A549 (cell line): ENCODE data around the gene FAM216A.

Source experiments
- CEBPB ChIP-seq, 2 experiments: fragments of >200 bp in 1 of 2; sonication (Bioruptor Twin) in 1 of 2; formaldehyde crosslinking in 1 of 2; IDR thresholded peaks; 2 replicates each; pipeline ENCODE4 v1.6.1; 2012 to 2016
- EP300 ChIP-seq, 2 experiments: fragments of >200 bp; sonication (Bioruptor Twin); formaldehyde crosslinking; IDR thresholded peaks; 2 replicates in 1 of 2; 3 replicates in 1 of 2; pipeline ENCODE4 v1.6.1; 2016 to 2017
- ESRRA ChIP-seq: fragments of 150-350 bp; IDR thresholded peaks from 2 replicates; pipeline ENCODE4 v1.6.1; 2014; ENCODE audit warnings: mild to moderate bottlenecking, low read length, borderline replicate concordance
- NR3C1 ChIP-seq: fragments of >200 bp; sonication (Bioruptor Twin); formaldehyde crosslinking; IDR thresholded peaks from 3 replicates; pipeline ENCODE4 v1.6.1; 2017
- RAD21 ChIP-seq, 2 experiments: fragments of >200 bp in 1 of 2; sonication (Bioruptor Twin) in 1 of 2; formaldehyde crosslinking in 1 of 2; IDR thresholded peaks in 1 of 2; conservative IDR thresholded peaks in 1 of 2; 2 replicates in 1 of 2; 3 replicates in 1 of 2; pipeline ENCODE4 v1.6.1; 2012 to 2018; ENCODE audit warnings: inconsistent platforms in 1 of 2
- REST ChIP-seq: fragments of 200-600 bp; sonication (generic); IDR thresholded peaks from 2 replicates; pipeline ENCODE4 v1.6.1; 2016; ENCODE audit warnings: antibody characterized with exemption, mild to moderate bottlenecking, moderate library complexity
- SREBF2 ChIP-seq: fragments of 450-650 bp; IDR thresholded peaks from 2 replicates; pipeline ENCODE4 v1.6.1; 2014; ENCODE audit warnings: mild to moderate bottlenecking, moderate library complexity
- TF ChIP-seq, protein P1 (sequence below): fragments of >200 bp; sonication (Bioruptor Twin); formaldehyde crosslinking; IDR thresholded peaks from 3 replicates; pipeline ENCODE4 v1.5.1; 2016

DNA sequence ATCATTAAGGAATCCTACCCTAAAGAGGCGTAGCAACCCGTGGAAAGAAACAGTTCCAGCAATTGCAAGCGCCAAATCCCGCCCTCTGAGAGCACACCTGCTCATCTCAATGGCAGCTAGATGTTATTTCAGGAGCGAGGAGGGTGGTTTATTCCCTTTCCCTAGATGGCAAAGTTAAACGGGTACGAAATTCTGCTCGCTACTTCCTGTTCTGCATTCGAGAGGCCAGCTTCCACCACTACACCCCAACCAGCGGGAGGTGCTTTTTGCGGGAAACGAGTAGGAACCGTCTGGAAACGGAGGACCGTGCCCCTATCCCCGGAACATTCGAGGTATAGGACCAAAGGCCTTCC is 32.7 kb downstream of the FAM216A start:
- no peak for TF ChIP-seq EP300 (IDR thresholded peaks at IDR 0.05)
- TF ChIP-seq, protein P1, sequence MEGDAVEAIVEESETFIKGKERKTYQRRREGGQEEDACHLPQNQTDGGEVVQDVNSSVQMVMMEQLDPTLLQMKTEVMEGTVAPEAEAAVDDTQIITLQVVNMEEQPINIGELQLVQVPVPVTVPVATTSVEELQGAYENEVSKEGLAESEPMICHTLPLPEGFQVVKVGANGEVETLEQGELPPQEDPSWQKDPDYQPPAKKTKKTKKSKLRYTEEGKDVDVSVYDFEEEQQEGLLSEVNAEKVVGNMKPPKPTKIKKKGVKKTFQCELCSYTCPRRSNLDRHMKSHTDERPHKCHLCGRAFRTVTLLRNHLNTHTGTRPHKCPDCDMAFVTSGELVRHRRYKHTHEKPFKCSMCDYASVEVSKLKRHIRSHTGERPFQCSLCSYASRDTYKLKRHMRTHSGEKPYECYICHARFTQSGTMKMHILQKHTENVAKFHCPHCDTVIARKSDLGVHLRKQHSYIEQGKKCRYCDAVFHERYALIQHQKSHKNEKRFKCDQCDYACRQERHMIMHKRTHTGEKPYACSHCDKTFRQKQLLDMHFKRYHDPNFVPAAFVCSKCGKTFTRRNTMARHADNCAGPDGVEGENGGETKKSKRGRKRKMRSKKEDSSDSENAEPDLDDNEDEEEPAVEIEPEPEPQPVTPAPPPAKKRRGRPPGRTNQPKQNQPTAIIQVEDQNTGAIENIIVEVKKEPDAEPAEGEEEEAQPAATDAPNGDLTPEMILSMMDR, result no peak
- TF ChIP-seq RAD21 (conservative IDR thresholded peaks at IDR 0.05 in 1 of 2, IDR thresholded peaks at IDR 0.05 in 1 of 2), result no peak
- no peak for TF ChIP-seq ESRRA
- TF ChIP-seq CEBPB (IDR thresholded peaks at IDR 0.05), result no peak
- no peak for TF ChIP-seq SREBF2
- no peak for TF ChIP-seq REST
- no peak for TF ChIP-seq NR3C1
